ENCODE results near the gene MXRA8. TPM values are rescaled to one million over a fixed set of nuclear protein-coding genes. Genes with fewer than 3 reads are reported as not detected.

MXRA8 gene
- total and polyA plus RNA-seq, 9 of the 15 experiments (the other 6 are each of a cell fraction or from before 2014, with no cell fraction given): 0.66 to 11.3 (median 6.3) TPM

GRCh38 chr1:1406821-1407635 is 48.7 kb upstream of the MXRA8 start, which contains the start of gene MRPL20 (continued):
- TF ChIP-seq BRD9 (IDR thresholded peaks at IDR 0.05; ENCODE audit: low read depth, partially characterized antibody) (no peak), FOXK1 (CRISPR knock-in tag; IDR thresholded peaks at IDR 0.05; ENCODE audit: borderline replicate concordance) (no peak), EWSR1 (IDR thresholded peaks at IDR 0.05; ENCODE audit: borderline replicate concordance, low read depth, partially characterized antibody) (no peak), MAZ (CRISPR knock-in tag; conservative IDR thresholded peaks at IDR 0.05 in 1 of 2, IDR thresholded peaks at IDR 0.05 in 1 of 2) (peak; percentile 87 to 91), MCM3 (IDR thresholded peaks at IDR 0.05) (no peak), HCFC1 (IDR thresholded peaks at IDR 0.05; ENCODE audit: low read depth, low read length) (peak; percentile 93), NR2C1 (IDR thresholded peaks at IDR 0.05) (peak; percentile 100), NR2C1 (tag; IDR thresholded peaks at IDR 0.05) (peak; percentile 100), TSC22D4 (tag; IDR thresholded peaks at IDR 0.05) (no peak), CCNT2 (IDR thresholded peaks at IDR 0.05; ENCODE audit: borderline replicate concordance, extremely low read depth, insufficient read length, low read depth, low read length) (peak; percentile 6), XRCC5 (IDR thresholded peaks at IDR 0.05; ENCODE audit: low read depth, low read length) (no peak), ZNF316 (IDR thresholded peaks at IDR 0.05) (no peak), ELF2 (CRISPR knock-in tag; IDR thresholded peaks at IDR 0.05) (peak; percentile 77), CTCF (IDR thresholded peaks at IDR 0.05 in 2 of 3, conservative IDR thresholded peaks at IDR 0.05 in 1 of 3; ENCODE audit: insufficient read depth in 2 of 3, low read depth in 1 of 3, low read length in 3 of 3) (0 out of 6 replicates have a peak, but pooled peaks of 1 of the 3 experiments have one; percentile 9), HOXB6 (CRISPR knock-in tag; IDR thresholded peaks at IDR 0.05; ENCODE audit: borderline replicate concordance) (no peak), ZNF586 (CRISPR knock-in tag; conservative IDR thresholded peaks at IDR 0.05) (no peak), OTX1 (CRISPR knock-in tag; IDR thresholded peaks at IDR 0.05) (peak; percentile 45; the same call in 1 of the 2 replicates), ZBTB17 (CRISPR knock-in tag; IDR thresholded peaks at IDR 0.05) (peak; percentile 79), SRSF3 (IDR thresholded peaks at IDR 0.05; ENCODE audit: insufficient read depth, low read length) (0 out of 2 replicates have a peak, but pooled peaks have one; percentile 82)
- TF ChIP-seq, protein P1, sequence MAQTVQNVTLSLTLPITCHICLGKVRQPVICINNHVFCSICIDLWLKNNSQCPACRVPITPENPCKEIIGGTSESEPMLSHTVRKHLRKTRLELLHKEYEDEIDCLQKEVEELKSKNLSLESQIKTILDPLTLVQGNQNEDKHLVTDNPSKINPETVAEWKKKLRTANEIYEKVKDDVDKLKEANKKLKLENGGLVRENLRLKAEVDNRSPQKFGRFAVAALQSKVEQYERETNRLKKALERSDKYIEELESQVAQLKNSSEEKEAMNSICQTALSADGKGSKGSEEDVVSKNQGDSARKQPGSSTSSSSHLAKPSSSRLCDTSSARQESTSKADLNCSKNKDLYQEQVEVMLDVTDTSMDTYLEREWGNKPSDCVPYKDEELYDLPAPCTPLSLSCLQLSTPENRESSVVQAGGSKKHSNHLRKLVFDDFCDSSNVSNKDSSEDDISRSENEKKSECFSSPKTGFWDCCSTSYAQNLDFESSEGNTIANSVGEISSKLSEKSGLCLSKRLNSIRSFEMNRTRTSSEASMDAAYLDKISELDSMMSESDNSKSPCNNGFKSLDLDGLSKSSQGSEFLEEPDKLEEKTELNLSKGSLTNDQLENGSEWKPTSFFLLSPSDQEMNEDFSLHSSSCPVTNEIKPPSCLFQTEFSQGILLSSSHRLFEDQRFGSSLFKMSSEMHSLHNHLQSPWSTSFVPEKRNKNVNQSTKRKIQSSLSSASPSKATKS (CRISPR knock-in tag; IDR thresholded peaks at IDR 0.05): no peak
- TF ChIP-seq, protein P2, sequence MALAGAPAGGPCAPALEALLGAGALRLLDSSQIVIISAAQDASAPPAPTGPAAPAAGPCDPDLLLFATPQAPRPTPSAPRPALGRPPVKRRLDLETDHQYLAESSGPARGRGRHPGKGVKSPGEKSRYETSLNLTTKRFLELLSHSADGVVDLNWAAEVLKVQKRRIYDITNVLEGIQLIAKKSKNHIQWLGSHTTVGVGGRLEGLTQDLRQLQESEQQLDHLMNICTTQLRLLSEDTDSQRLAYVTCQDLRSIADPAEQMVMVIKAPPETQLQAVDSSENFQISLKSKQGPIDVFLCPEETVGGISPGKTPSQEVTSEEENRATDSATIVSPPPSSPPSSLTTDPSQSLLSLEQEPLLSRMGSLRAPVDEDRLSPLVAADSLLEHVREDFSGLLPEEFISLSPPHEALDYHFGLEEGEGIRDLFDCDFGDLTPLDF (CRISPR knock-in tag; IDR thresholded peaks at IDR 0.05): peak; percentile 26; the same call in 1 of the 2 replicates
- TF ChIP-seq, protein P3, sequence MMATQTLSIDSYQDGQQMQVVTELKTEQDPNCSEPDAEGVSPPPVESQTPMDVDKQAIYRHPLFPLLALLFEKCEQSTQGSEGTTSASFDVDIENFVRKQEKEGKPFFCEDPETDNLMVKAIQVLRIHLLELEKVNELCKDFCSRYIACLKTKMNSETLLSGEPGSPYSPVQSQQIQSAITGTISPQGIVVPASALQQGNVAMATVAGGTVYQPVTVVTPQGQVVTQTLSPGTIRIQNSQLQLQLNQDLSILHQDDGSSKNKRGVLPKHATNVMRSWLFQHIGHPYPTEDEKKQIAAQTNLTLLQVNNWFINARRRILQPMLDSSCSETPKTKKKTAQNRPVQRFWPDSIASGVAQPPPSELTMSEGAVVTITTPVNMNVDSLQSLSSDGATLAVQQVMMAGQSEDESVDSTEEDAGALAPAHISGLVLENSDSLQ (IDR thresholded peaks at IDR 0.05): peak; percentile 87
